Thoracic aorta (tissue), 2 donors: ENCODE measurements around the gene HSPA12B. TPM values are rescaled to one million over a fixed set of nuclear protein-coding genes. Genes with fewer than 3 reads are reported as not detected.
A peak's percentile ranks its signal among the peaks of the same experiment; 100 is the strongest.

ENCODE experiments used
- ATAC-seq: fragments of 150-250 bp; one replicate; pipeline ENCODE4 v1.8.0; 2017; ENCODE audit warnings: low read depth; ENCODE audit not compliant: insufficient number of reproducible peaks, low FRiP score
- DNase-seq: peaks from one replicate; pipeline ENCODE4 v3.0.0-alpha.2; 2020; ENCODE audit warnings: low spot score
- H3K27ac ChIP-seq, 2 donors: fragments of 200-600 bp; sonication (generic); 1 replicate in 1 of 2; 2 replicates in 1 of 2; pipeline ENCODE4 v1.5.1; 2016; ENCODE audit warnings: mild to moderate bottlenecking in 2 of 2, moderate library complexity in 2 of 2
- H3K27me3 ChIP-seq: fragments of 200-600 bp; sonication (generic); replicated peaks from 2 replicates; pipeline ENCODE4 v1.6.0; 2016; ENCODE audit warnings: mild to moderate bottlenecking; ENCODE audit not compliant: insufficient read depth
- H3K36me3 ChIP-seq: fragments of 200-600 bp; sonication (generic); one replicate; pipeline ENCODE4 v1.5.1; 2016
- H3K4me1 ChIP-seq, 2 donors: fragments of 200-600 bp; sonication (generic); 1 replicate in 1 of 2; 2 replicates in 1 of 2; pipeline versions ENCODE4 v1.5.1 to v1.6.0; 2016; ENCODE audit warnings: low read depth in 2 of 2, mild to moderate bottlenecking in 1 of 2; ENCODE audit not compliant: control insufficient read depth in 1 of 2
- H3K4me3 ChIP-seq: fragments of 200-600 bp; sonication (generic); 2 replicates; pipeline ENCODE4 v1.5.1; 2016; ENCODE audit warnings: mild to moderate bottlenecking
- H3K9me3 ChIP-seq: fragments of 200-600 bp; sonication (generic); 2 replicates; pipeline ENCODE4 v1.5.1; 2016
- CTCF ChIP-seq: fragments of 200-600 bp; sonication (generic); IDR thresholded peaks from one replicate; pipeline ENCODE4 v1.5.1; 2019; ENCODE audit warnings: antibody characterized with exemption
- total RNA-seq, 2 donors: library from RNA; depleted of rRNA; stranded (reverse); fragments of >200 nt; gene quantifications; one replicate each; pipeline versions ENCODE4 v1.1.0 to v1.2.3, GENCODE V29; 2016

The HSPA12B gene
- total RNA-seq, 2 donors from 2014 or later = 4.6 to 6.5 TPM

GRCh38 chr20:3796477-3797225, 64.2 kb downstream of the HSPA12B start:
- Histone ChIP-seq H3K27ac (peak overlapping the region in 1 of 2 donors; percentile 98), H3K36me3 (peaks cover 17% of the 10 kb centered on the region), H3K27me3 (no peaks in the 10 kb centered on the region), H3K9me3 (no peaks in the 10 kb centered on the region), H3K4me3 (peak overlapping the region; percentile 95), H3K4me1 (peaks cover 10 to 44% of the 10 kb centered on the region in 2 donors)
- no peak for DNase-seq
- TF ChIP-seq CTCF = no peak
- ATAC-seq = no peak

- ATAC-seq (no peak), DNase-seq (no peak)
- Histone ChIP-seq H3K36me3 (peaks cover 23% of the 10 kb centered on the region), H3K27me3 (no peaks in the 10 kb centered on the region), H3K9me3 (no peaks in the 10 kb centered on the region), H3K4me1 (peaks cover 10 to 44% of the 10 kb centered on the region in 2 donors), H3K4me3 (peak overlapping the region; percentile 95), H3K27ac (no peak overlapping the region)
- TF ChIP-seq CTCF = no peak
These were observed 64.7 kb downstream of the HSPA12B start for GRCh38 chr20:3797226-3797545.

- H3K27ac ChIP-seq = no peak overlapping the region
- H3K4me1 ChIP-seq = peaks cover 10 to 44% of the 10 kb centered on the region in 2 donors
- no peak for DNase-seq
- H3K4me3 ChIP-seq = peak overlapping the region; percentile 95
- peaks cover 29% of the 10 kb centered on the region for H3K36me3 ChIP-seq
- H3K9me3 ChIP-seq = no peaks in the 10 kb centered on the region
- no peak for TF ChIP-seq CTCF
- ATAC-seq = no peak
- no peaks in the 10 kb centered on the region for H3K27me3 ChIP-seq
These were observed 65.3 kb downstream of the HSPA12B start for GRCh38 chr20:3797592-3798372.

GRCh38 chr20:3798373-3798768, 65.9 kb downstream of the HSPA12B start:
- no peak for TF ChIP-seq CTCF
- Histone ChIP-seq H3K27me3 (no peaks in the 10 kb centered on the region), H3K27ac (no peak overlapping the region), H3K4me3 (no peak overlapping the region), H3K4me1 (peaks cover 10 to 44% of the 10 kb centered on the region in 2 donors), H3K9me3 (no peaks in the 10 kb centered on the region), H3K36me3 (peaks cover 34% of the 10 kb centered on the region)
- DNase-seq (no peak), ATAC-seq (no peak)

GRCh38 chr20:3798908-3799248, 66.4 kb downstream of the HSPA12B start:
- H3K9me3 ChIP-seq = no peaks in the 10 kb centered on the region
- no peak for TF ChIP-seq CTCF
- ATAC-seq (no peak), DNase-seq (no peak)
- no peak overlapping the region for H3K4me3 ChIP-seq
- peaks cover 40% of the 10 kb centered on the region for H3K36me3 ChIP-seq
- H3K27me3 ChIP-seq = no peaks in the 10 kb centered on the region
- peaks cover 10 to 44% of the 10 kb centered on the region in 2 donors for H3K4me1 ChIP-seq
- peak overlapping the region in 1 of 2 donors; percentile 28 for H3K27ac ChIP-seq
